Activated T-helper 17 cell treated with anti-CD3 and anti-CD28 coated beads, Interleukin-2, amount 50 U/mL, for 72 hours (primary cell): Measurements from ENCODE around the gene GP9. TPM values are rescaled to one million over a fixed set of nuclear protein-coding genes. Genes with fewer than 3 reads are reported as not detected.
A peak's percentile ranks its signal among the peaks of the same experiment; 100 is the strongest.

ENCODE experiments used
- ATAC-seq: fragments of 150-1000 bp; cut with Tn5 transposase; replicated peaks from 2 replicates; pipeline ENCODE4 v1.10.0; 2021; ENCODE audit warnings: mild to moderate bottlenecking, moderate library complexity
- H3K27ac Mint-ChIP-seq: one replicate; pipeline ENCODE4 v1.8.0; 2022; ENCODE audit warnings: mixed read lengths
- H3K27me3 Mint-ChIP-seq: one replicate; pipeline ENCODE4 v1.8.0; 2022; ENCODE audit warnings: mixed read lengths
- H3K36me3 Mint-ChIP-seq: one replicate; pipeline ENCODE4 v1.8.0; 2022; ENCODE audit warnings: low read depth, mild to moderate bottlenecking, mixed read lengths
- H3K4me1 Mint-ChIP-seq: one replicate; pipeline ENCODE4 v1.8.0; 2022; ENCODE audit warnings: mixed read lengths
- H3K4me3 Mint-ChIP-seq: one replicate; pipeline ENCODE4 v1.8.0; 2022; ENCODE audit warnings: mild to moderate bottlenecking, mixed read lengths
- H3K9me3 Mint-ChIP-seq: one replicate; pipeline ENCODE4 v1.8.0; 2022; ENCODE audit warnings: mixed read lengths
- total RNA-seq, 2 donors: library from RNA; stranded (reverse); gene quantifications; one replicate each; pipeline ENCODE4 v1.2.3, GENCODE V29; 2022

Gene GP9
- not detected for total RNA-seq

- Mint-ChIP-seq H3K27ac (no peak within 1 kb of the TSS), H3K4me3 (no peak within 1 kb of the TSS), H3K27me3 (no peaks in the 10 kb centered on the region), H3K36me3 (no peaks in the 10 kb centered on the region), H3K9me3 (no peaks in the 10 kb centered on the region), H3K4me1 (peaks cover 5% of the 10 kb centered on the region)
- ATAC-seq, result peak; percentile 19
Observed at GRCh38 chr3:129060276-129061022, at the start of gene GP9. Gene GP9 (plus strand): TSS chr3:129060779. CDS start chr3:129061740, 961 bp downstream.

- no peak overlapping the region for H3K27ac Mint-ChIP-seq
- H3K9me3 Mint-ChIP-seq, result no peaks in the 10 kb centered on the region
- no peaks in the 10 kb centered on the region for H3K27me3 Mint-ChIP-seq
- ATAC-seq, result peak; percentile 25
- no peaks in the 10 kb centered on the region for H3K36me3 Mint-ChIP-seq
- peaks cover 11% of the 10 kb centered on the region for H3K4me1 Mint-ChIP-seq
- no peak overlapping the region for H3K4me3 Mint-ChIP-seq
Observed at GRCh38 chr3:129013491-129013891, 47.1 kb upstream of the GP9 start.

- ATAC-seq, result no peak
- Mint-ChIP-seq H3K4me1 (peaks cover 15% of the 10 kb centered on the region), H3K36me3 (no peaks in the 10 kb centered on the region), H3K4me3 (peak overlapping the region; percentile 75), H3K27me3 (no peaks in the 10 kb centered on the region), H3K27ac (peak overlapping the region; percentile 95), H3K9me3 (no peaks in the 10 kb centered on the region)
Observed at GRCh38 chr3:129014148-129014547, 46.4 kb upstream of the GP9 start.

GRCh38 chr3:129014793-129015345 is 45.7 kb upstream of the GP9 start:
- Mint-ChIP-seq H3K9me3 (no peaks in the 10 kb centered on the region), H3K4me3 (peak overlapping the region; percentile 75), H3K27ac (peak overlapping the region; percentile 95), H3K4me1 (peaks cover 15% of the 10 kb centered on the region), H3K27me3 (no peaks in the 10 kb centered on the region), H3K36me3 (no peaks in the 10 kb centered on the region)
- ATAC-seq, result no peak

- ATAC-seq, result peak; percentile 68
- Mint-ChIP-seq H3K36me3 (no peaks in the 10 kb centered on the region), H3K4me3 (peak overlapping the region; percentile 75), H3K4me1 (peaks cover 15% of the 10 kb centered on the region), H3K27ac (peak overlapping the region; percentile 95), H3K9me3 (no peaks in the 10 kb centered on the region), H3K27me3 (no peaks in the 10 kb centered on the region)
Observed at GRCh38 chr3:129015388-129016105, 45.0 kb upstream of the GP9 start.

- ATAC-seq, result peak; percentile 60
- peak overlapping the region; percentile 75 for H3K4me3 Mint-ChIP-seq
- no peaks in the 10 kb centered on the region for H3K27me3 Mint-ChIP-seq
Observed at GRCh38 chr3:129016356-129016719, 44.2 kb upstream of the GP9 start.

GRCh38 chr3:129016720-129017483 is 43.7 kb upstream of the GP9 start:
- no peaks in the 10 kb centered on the region for H3K36me3 Mint-ChIP-seq
- no peaks in the 10 kb centered on the region for H3K27me3 Mint-ChIP-seq
- peak; percentile 68 for ATAC-seq
- H3K27ac Mint-ChIP-seq, result peak overlapping the region; percentile 95
- peak overlapping the region; percentile 75 for H3K4me3 Mint-ChIP-seq
- no peaks in the 10 kb centered on the region for H3K9me3 Mint-ChIP-seq
- H3K4me1 Mint-ChIP-seq, result peaks cover 15% of the 10 kb centered on the region

More at GRCh38 chr3:129016356-129016719, 44.2 kb upstream of the GP9 start:
- Mint-ChIP-seq H3K4me1 (peaks cover 15% of the 10 kb centered on the region), H3K9me3 (no peaks in the 10 kb centered on the region), H3K27ac (peak overlapping the region; percentile 95), H3K36me3 (no peaks in the 10 kb centered on the region)

GRCh38 chr3:129017484-129017899 is 43.1 kb upstream of the GP9 start:
- Mint-ChIP-seq H3K9me3 (no peaks in the 10 kb centered on the region), H3K36me3 (no peaks in the 10 kb centered on the region), H3K27ac (peak overlapping the region; percentile 95), H3K4me3 (peak overlapping the region; percentile 75), H3K27me3 (no peaks in the 10 kb centered on the region), H3K4me1 (peaks cover 15% of the 10 kb centered on the region)
- ATAC-seq, result no peak

- no peak overlapping the region for H3K4me3 Mint-ChIP-seq
- peak overlapping the region; percentile 81 for H3K27ac Mint-ChIP-seq
- H3K9me3 Mint-ChIP-seq, result no peaks in the 10 kb centered on the region
- peaks cover 15% of the 10 kb centered on the region for H3K4me1 Mint-ChIP-seq
- no peaks in the 10 kb centered on the region for H3K27me3 Mint-ChIP-seq
- no peak for ATAC-seq
- no peaks in the 10 kb centered on the region for H3K36me3 Mint-ChIP-seq
Observed at GRCh38 chr3:129018271-129018670, 42.3 kb upstream of the GP9 start.

GRCh38 chr3:129018751-129019150 is 41.8 kb upstream of the GP9 start:
- Mint-ChIP-seq H3K4me3 (no peak overlapping the region), H3K27ac (peak overlapping the region; percentile 81), H3K27me3 (no peaks in the 10 kb centered on the region), H3K36me3 (no peaks in the 10 kb centered on the region), H3K9me3 (no peaks in the 10 kb centered on the region), H3K4me1 (peaks cover 15% of the 10 kb centered on the region)
- ATAC-seq, result no peak

GRCh38 chr3:129019266-129019665 is 41.3 kb upstream of the GP9 start:
- peaks cover 15% of the 10 kb centered on the region for H3K4me1 Mint-ChIP-seq
- no peak overlapping the region for H3K27ac Mint-ChIP-seq
- no peak for ATAC-seq
- H3K4me3 Mint-ChIP-seq, result no peak overlapping the region
- no peaks in the 10 kb centered on the region for H3K9me3 Mint-ChIP-seq
- no peaks in the 10 kb centered on the region for H3K27me3 Mint-ChIP-seq
- no peaks in the 10 kb centered on the region for H3K36me3 Mint-ChIP-seq

- no peak overlapping the region for H3K4me3 Mint-ChIP-seq
- H3K27ac Mint-ChIP-seq, result no peak overlapping the region
- no peaks in the 10 kb centered on the region for H3K36me3 Mint-ChIP-seq
- no peak for ATAC-seq
- no peaks in the 10 kb centered on the region for H3K9me3 Mint-ChIP-seq
- H3K4me1 Mint-ChIP-seq, result peaks cover 20% of the 10 kb centered on the region
- no peaks in the 10 kb centered on the region for H3K27me3 Mint-ChIP-seq
Observed at GRCh38 chr3:129020691-129021090, 39.9 kb upstream of the GP9 start.

GRCh38 chr3:129021140-129021551 is 39.4 kb upstream of the GP9 start:
- no peak for ATAC-seq
- Mint-ChIP-seq H3K27ac (no peak overlapping the region), H3K9me3 (no peaks in the 10 kb centered on the region), H3K27me3 (no peaks in the 10 kb centered on the region), H3K4me1 (peaks cover 19% of the 10 kb centered on the region), H3K4me3 (no peak overlapping the region), H3K36me3 (no peaks in the 10 kb centered on the region)
